HUDEP-2 (cell line): ENCODE results near the gene DNAAF5.

Experiments used
- DNase-seq, 76 experiments: peaks; one replicate each; lab custom pipeline; 2025; ENCODE audit not compliant: unreplicated experiment in 76 of 76; lab: John Stamatoyannopoulos, UW

DNAAF5 gene

DNA sequence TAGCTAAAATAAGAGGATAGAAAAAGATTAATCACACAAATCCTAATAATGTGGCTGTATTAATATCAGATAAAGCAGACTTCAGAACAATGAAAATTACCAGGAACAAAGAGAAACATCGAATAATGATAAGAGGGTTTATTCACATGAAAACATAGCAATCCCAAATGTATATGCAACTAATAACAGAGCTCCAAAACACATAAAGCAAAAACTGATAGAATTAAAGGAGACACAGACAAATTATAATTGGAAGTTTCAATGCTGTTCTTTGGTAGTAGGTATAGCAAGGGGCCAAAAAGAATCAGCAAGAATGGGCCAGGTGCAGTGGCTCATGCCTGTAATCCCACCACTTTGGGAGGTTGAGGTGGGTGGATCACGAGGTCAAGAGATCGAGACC, 23.4 kb upstream of the DNAAF5 start:
- DNase-seq: no peak

GRCh38 chr7:706721-707120, 19.8 kb upstream of the DNAAF5 start:
- DNase-seq: no peak

GRCh38 chr7:707296-708000, 19.1 kb upstream of the DNAAF5 start:
- no peak for DNase-seq

- DNase-seq: no peak
These were observed 16.3 kb upstream of the DNAAF5 start for GRCh38 chr7:710161-710560.

GRCh38 chr7:711093-711921, 15.2 kb upstream of the DNAAF5 start:
- DNase-seq: no peak

DNA sequence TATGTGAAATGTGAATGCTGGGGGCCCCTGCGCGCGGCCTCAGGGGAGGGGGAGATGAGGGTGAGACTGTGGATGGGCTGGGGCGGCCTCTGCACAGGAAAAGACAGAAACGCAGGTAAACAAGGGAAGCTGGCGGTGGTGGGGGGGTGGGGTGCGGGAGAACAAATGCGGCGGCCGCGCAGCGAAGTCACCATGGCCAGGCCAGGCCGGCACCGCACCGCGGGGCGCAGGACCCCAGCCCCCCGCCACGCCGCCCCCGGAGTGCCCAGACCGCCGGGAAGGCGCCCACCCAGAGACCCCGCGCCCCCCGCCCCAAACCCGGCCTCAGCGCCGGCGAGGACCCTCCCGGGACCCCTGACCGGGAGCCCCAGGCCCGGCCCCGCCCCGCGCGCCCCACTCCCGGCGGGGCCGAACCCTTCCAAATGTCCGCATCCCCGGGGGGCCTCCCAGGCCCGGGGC, 14.5 kb upstream of the DNAAF5 start:
- no peak for DNase-seq

DNA sequence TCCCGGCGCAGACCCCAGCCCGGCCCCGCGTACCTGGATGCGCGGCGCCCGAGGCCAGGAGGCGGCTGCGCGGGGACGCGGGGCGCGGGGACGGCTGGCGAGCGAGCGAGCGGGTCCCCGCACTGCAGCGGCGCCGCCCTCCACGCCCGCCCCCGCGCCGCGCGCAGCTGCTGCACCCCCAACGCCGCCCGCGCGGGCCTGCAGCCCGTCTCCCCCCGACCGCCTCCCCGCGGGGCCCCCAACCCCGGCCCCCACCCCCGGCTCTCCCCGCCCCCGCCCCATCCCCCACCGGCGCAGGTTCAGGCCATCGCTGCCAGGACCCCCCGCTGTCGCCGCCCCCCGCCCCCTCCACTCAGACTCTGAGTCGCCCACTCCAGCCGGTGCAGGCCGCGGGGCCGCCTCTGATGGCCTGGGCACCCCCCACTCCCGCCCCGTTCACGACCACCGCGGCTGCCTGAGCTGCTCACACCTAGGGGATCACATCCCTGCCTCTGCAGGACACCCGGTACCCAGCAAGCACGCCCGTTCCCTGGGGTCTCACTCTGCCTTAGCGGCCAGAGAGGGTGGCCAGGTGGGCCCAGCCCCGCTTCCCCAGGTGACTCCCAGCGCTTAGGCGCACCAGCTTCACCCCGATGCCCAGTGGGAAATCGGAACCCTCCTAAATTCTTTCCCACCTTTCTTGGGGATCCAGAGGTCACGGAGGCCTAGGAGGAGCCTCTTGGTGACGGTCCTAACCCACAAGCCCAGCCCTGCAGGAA, 13.9 kb upstream of the DNAAF5 start:
- no peak for DNase-seq

DNA sequence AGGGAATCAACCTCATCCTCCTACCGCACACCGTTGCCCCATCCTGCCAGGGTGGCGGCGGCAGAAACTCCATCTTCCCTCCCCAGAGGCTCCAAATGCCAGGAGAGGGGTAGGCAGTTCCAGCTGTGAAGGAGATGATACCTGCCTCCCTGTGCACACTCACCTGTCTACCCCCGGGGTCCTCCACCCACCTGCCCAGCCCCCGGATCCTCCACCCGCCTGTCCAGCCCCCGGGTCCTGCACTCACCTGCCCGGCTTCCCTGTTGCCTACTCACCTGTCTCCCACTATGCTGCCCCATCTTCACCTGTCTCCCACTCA, 13.4 kb upstream of the DNAAF5 start:
- no peak for DNase-seq

DNA sequence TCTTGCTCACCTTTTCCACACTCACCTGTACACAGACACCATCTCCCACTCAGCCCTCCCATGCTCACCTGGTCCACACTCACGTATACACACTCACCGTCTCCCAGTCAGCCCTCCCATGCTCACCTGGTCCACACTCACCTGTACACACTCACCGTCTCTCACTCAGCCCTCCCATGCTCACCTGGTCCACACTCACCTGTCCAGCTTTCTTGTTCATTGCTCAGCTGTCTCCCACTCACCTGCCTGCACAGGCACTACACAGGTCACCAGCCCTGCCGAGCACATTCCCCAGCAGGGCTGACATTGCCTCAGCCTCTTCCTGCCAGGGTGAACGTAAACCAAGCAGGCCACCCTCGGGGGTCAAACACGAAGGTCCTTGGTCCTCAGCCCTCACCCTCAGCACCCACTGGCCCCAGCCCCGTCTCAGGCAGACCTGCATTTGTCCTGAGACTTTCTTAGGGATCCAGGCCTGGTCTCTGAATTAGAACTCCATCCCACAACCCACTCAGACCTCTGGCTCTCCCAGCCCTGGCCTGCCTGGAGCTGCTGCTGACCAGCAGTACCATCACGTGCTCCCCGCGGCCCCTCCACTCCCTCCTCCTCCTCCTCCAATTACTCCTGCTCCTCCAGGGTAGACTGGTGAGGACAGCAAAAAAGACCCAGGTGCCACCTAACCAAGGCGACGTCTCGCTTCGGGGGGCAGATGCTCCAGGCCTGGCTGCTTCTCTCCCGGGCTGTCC, 12.8 kb upstream of the DNAAF5 start:
- no peak for DNase-seq

GRCh38 chr7:714251-714671, 12.2 kb upstream of the DNAAF5 start:
- no peak for DNase-seq

- no peak for DNase-seq
These were observed 10.3 kb upstream of the DNAAF5 start for GRCh38 chr7:716222-716621.

DNA sequence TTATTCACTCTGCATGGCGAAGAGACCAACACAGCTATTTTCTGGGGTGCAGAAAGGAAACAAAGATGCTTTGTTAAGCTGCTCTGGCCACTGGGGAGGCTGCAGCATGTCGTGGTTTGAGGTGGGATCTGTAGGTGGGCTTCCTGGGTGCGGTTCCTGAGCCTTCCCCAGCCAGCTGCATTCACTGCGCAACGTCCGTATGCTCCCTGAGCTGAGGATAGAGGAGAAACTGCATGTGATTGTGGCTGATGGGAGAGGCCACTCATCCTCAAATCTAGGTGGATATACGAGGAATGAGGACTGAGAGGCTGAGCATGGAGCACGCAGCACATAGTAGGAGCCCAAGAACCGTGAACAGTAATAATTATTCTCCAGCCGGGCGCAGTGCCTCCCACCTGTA, 9.9 kb upstream of the DNAAF5 start:
- no peak for DNase-seq

DNA sequence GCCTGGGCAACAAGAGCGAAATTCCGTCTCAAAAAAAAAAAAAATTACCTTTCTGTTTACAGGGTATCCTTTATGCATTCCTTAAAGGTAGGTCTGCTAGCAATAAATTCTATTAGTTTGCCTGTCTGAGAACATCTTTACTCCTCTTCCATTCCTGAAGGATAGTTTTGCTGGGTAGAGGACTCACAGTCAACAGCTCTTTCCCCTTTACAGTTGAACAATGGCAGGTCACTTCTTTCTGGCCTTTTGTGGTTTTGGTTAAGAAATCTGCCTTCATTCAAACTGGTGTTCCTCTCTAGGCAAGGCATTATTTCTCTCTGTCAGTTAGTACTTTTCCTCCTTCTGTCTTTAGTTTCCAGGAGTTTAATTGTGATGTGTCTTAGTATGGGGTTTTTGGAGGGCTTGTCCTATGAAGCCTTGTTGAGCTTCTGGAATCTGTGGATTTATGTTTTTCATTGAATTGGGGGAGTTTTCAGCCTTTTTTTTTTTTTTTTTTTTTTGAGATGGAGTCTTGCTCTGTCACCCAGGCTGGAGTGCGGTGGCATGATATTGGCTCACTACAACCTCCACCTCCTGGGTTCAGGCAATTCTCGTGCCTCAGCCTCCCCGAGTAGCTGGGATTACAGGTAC, 4.8 kb upstream of the DNAAF5 start:
- no peak for DNase-seq

GRCh38 chr7:723541-723940, 3.0 kb upstream of the DNAAF5 start:
- DNase-seq: no peak

- DNase-seq: no peak
These were observed 2.2 kb upstream of the DNAAF5 start for GRCh38 chr7:724298-724697.

GRCh38 chr7:725223-726005, 1.1 kb upstream of the DNAAF5 start:
- peak in 74 of 76 experiments; percentile 27 to 99 (median 76) for DNase-seq

GRCh38 chr7:726854-727103, 280 bp downstream of the DNAAF5 start:
- DNase-seq: no peak

- DNase-seq: peak in 30 of 76 experiments; percentile 10 to 54 (median 34)
These were observed 756 bp downstream of the DNAAF5 start, which contains the start of gene PRKAR1B for GRCh38 chr7:727104-727805. Gene PRKAR1B, minus strand, starts transcription at chr7:727281. Its CDS starts 15,776 bp downstream, at chr7:711505.

DNA sequence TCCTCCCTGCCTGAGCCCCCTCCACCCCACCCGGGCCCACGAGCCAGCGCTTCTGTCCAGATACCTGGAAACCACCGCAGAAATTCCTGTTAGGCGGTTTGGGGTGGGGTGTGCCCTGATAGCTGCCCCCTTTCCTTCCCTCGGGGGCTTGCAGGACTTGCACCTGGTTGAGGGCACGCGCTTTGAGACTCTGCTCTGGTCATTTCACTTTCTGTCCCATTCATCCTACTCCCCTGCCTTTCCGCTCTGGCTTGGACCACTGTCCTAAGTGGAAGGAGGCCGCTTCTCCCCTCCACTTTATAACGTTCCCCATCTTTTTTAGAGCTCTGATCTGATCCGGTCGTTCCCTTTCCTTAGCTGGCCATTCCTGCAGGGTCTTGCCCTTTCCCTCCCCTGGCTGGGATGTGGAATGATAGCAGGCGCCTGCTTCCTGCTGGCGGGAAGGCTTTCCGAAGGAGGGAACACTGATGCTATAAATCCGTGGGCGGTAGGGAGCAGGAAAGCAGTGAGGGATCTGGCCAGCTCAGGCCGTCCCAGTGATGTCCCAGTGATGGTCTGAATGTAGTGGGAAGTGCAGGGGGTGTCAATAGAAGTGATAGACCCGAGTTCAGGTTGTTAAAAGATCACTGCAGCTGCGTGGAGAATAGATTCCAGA, 1.4 kb downstream of the DNAAF5 start:
- DNase-seq: no peak
